ENCODE data around the gene STK32C. TPM values are rescaled to one million over a fixed set of nuclear protein-coding genes. Genes with fewer than 3 reads are reported as not detected.

STK32C gene
- total and polyA plus RNA-seq, 2 of the 4 experiments (the other 2 are of a cell fraction), result 5.0 to 8.3 TPM

DNA sequence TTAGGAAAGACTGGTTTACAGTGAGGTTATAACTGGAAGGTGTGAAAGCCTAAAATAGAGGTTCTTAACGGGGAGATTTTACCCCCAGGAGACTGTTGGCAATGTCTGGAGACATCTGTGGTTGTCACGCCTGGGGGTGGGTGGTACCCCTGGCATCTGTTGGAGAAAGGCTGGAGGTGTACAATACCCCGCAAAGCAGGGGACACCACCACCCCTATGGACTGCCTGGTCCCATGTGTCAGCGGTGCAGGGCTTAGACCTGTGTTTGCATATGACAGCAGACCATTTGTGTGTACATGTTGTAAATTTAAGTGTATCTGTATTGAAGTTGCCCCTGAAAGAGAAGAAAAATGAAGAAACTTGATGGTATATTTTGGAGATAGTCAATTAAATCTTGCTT is 34.0 kb upstream of the STK32C start:
- ChIA-PET CTCF (no interaction called here), POLR2A (ENCODE audit: unreplicated experiment) (no interaction called here)
- H3K4me1 ChIP-seq (ENCODE audit: control insufficient read depth, insufficient read depth, low read length), result no peaks in the 10 kb centered on the region
- H2AFZ ChIP-seq (replicated peaks; ENCODE audit: low read length, poor library complexity), result no peak overlapping the region
- TF ChIP-seq RFX5 (IDR thresholded peaks at IDR 0.05; ENCODE audit: low read depth, low read length), result no peak
- TF ChIP-seq, protein P1, sequence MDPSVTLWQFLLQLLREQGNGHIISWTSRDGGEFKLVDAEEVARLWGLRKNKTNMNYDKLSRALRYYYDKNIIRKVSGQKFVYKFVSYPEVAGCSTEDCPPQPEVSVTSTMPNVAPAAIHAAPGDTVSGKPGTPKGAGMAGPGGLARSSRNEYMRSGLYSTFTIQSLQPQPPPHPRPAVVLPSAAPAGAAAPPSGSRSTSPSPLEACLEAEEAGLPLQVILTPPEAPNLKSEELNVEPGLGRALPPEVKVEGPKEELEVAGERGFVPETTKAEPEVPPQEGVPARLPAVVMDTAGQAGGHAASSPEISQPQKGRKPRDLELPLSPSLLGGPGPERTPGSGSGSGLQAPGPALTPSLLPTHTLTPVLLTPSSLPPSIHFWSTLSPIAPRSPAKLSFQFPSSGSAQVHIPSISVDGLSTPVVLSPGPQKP (IDR thresholded peaks at IDR 0.05; ENCODE audit: borderline replicate concordance, low read depth, low read length), result no peak
- TF ChIP-seq BHLHE40 (IDR thresholded peaks at IDR 0.05; ENCODE audit: low read depth, low read length), result no peak
- TF ChIP-seq MAFK (IDR thresholded peaks at IDR 0.05; ENCODE audit: low read depth, low read length), result no peak
- TF ChIP-seq CHD1 (IDR thresholded peaks at IDR 0.05; ENCODE audit: low read depth, low read length), result no peak
- no peak for TF ChIP-seq MXI1 (IDR thresholded peaks at IDR 0.05; ENCODE audit: borderline replicate concordance, low read depth, low read length)
- TF ChIP-seq FOS (IDR thresholded peaks at IDR 0.05; ENCODE audit: low read depth, low read length), result no peak
- no peak for TF ChIP-seq CEBPB (IDR thresholded peaks at IDR 0.05; ENCODE audit: low read depth, low read length)
- TF ChIP-seq RAD21 (IDR thresholded peaks at IDR 0.05; ENCODE audit: low read length), result no peak
- no peak for TF ChIP-seq RCOR1 (IDR thresholded peaks at IDR 0.05; ENCODE audit: insufficient replicate concordance, low read length)
- TF ChIP-seq, protein P2, sequence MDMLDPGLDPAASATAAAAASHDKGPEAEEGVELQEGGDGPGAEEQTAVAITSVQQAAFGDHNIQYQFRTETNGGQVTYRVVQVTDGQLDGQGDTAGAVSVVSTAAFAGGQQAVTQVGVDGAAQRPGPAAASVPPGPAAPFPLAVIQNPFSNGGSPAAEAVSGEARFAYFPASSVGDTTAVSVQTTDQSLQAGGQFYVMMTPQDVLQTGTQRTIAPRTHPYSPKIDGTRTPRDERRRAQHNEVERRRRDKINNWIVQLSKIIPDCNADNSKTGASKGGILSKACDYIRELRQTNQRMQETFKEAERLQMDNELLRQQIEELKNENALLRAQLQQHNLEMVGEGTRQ (IDR thresholded peaks at IDR 0.05; ENCODE audit: low read depth, low read length), result no peak
- no peak for TF ChIP-seq MAZ (IDR thresholded peaks at IDR 0.05; ENCODE audit: borderline replicate concordance, low read depth, low read length)
- TF ChIP-seq POLR2A (IDR thresholded peaks at IDR 0.05; ENCODE audit: low read depth, low read length), result no peak
- no peak for TF ChIP-seq SMC3 (IDR thresholded peaks at IDR 0.05; ENCODE audit: low read depth, low read length)
- TF ChIP-seq, protein P3, sequence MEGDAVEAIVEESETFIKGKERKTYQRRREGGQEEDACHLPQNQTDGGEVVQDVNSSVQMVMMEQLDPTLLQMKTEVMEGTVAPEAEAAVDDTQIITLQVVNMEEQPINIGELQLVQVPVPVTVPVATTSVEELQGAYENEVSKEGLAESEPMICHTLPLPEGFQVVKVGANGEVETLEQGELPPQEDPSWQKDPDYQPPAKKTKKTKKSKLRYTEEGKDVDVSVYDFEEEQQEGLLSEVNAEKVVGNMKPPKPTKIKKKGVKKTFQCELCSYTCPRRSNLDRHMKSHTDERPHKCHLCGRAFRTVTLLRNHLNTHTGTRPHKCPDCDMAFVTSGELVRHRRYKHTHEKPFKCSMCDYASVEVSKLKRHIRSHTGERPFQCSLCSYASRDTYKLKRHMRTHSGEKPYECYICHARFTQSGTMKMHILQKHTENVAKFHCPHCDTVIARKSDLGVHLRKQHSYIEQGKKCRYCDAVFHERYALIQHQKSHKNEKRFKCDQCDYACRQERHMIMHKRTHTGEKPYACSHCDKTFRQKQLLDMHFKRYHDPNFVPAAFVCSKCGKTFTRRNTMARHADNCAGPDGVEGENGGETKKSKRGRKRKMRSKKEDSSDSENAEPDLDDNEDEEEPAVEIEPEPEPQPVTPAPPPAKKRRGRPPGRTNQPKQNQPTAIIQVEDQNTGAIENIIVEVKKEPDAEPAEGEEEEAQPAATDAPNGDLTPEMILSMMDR (conservative IDR thresholded peaks at IDR 0.05; ENCODE audit: low read depth, low read length), result no peak
- H4K8ac ChIP-seq (ENCODE audit: low read depth in 2 of 2, low read length in 2 of 2), result no peak overlapping the region
- no peak overlapping the region for H2BK120ac ChIP-seq (ENCODE audit: low read depth, low read length)
- no peak overlapping the region for H2BK5ac ChIP-seq (ENCODE audit: low read depth, low read length, poor library complexity, severe bottlenecking)
- no peak overlapping the region for H3K4ac ChIP-seq (ENCODE audit: low read depth, low read length)
- in situ Hi-C loops (cut with MboI; ENCODE audit: low sequenced_read_pairs), result no loop called here
- H3K18ac ChIP-seq (ENCODE audit: low read depth, low read length), result no peak overlapping the region
- no peak overlapping the region for H2AK5ac ChIP-seq (ENCODE audit: low read depth, low read length)
- H3K14ac ChIP-seq (replicated peaks; ENCODE audit: low read depth, low read length), result no peak overlapping the region
- no peak overlapping the region for H4K5ac ChIP-seq (ENCODE audit: low read depth, low read length)
- dilution Hi-C loops (cut with HindIII; ENCODE audit: low sequenced_read_pairs, unreplicated experiment), result loop anchor here (25.0 kb wide), 1 partner anchor 104 kb away; no protein-coding TSS in a partner anchor
- BruUV-seq (replicated peaks), result no TSS peak
- no peak overlapping the region for H3K4me2 ChIP-seq (ENCODE audit: low read depth, low read length)
- no peak overlapping the region for H2BK15ac ChIP-seq (ENCODE audit: low read depth, low read length)
- no peak overlapping the region for H4K91ac ChIP-seq (ENCODE audit: insufficient read depth, low read depth, low read length)
- no peak overlapping the region for H3K27ac ChIP-seq (ENCODE audit: insufficient read depth, low read length)
- no peaks in the 10 kb centered on the region for H3K9me1 ChIP-seq (ENCODE audit: insufficient read depth, low read length)
- H3K36me3 ChIP-seq (ENCODE audit: control insufficient read depth, insufficient read depth, low read length), result peaks cover 24% of the 10 kb centered on the region
- no peak overlapping the region for H2AK9ac ChIP-seq (replicated peaks; ENCODE audit: low read depth, low read length, poor library complexity)
- ATAC-seq (ENCODE audit: low read depth) (no peak), DNase-seq (no peak)
- no peak overlapping the region for H2BK20ac ChIP-seq (ENCODE audit: low read depth, low read length)
- H3K56ac ChIP-seq (ENCODE audit: extremely low read depth, insufficient read depth, low read length), result no peak overlapping the region
- no peak overlapping the region for H3K4me3 ChIP-seq (ENCODE audit: insufficient read depth, low read depth, low read length)
- no peaks in the 10 kb centered on the region for H4K20me1 ChIP-seq (ENCODE audit: insufficient read depth, low read length)
- 100% methylated on average over 1 of the region's 4 CpGs; no CpG with 5 or more reads in 1 of the 2 experiments for WGBS, 2 experiments (ENCODE audit: extremely low coverage in 2 of 2, insufficient read length in 1 of 2)
- H3K23ac ChIP-seq (ENCODE audit: low read depth, low read length), result no peak overlapping the region
- intact Hi-C loops (cut with micrococcal nuclease), result no loop called here
- no peak overlapping the region for H3K9ac ChIP-seq (ENCODE audit: low read depth, low read length)
- H3K27me3 ChIP-seq (ENCODE audit: control insufficient read depth, insufficient read depth, low read length), result no peaks in the 10 kb centered on the region
- H3K79me1 ChIP-seq (ENCODE audit: low read depth in 1 of 2, low read length in 2 of 2), result no peaks in the 10 kb centered on the region
- no peaks in the 10 kb centered on the region for H3K9me3 ChIP-seq (ENCODE audit: control insufficient read depth, insufficient read depth, low read length)
